SU-DHL-6 (cell line): ENCODE measurements around the gene GPR4.

Source experiments
- CTCF ChIP-seq: fragments of 200-600 bp; sonication (generic); IDR thresholded peaks from one replicate; pipeline ENCODE4 v1.5.1; 2017; ENCODE audit warnings: antibody characterized with exemption, mild to moderate bottlenecking, low read length, moderate library complexity; ENCODE audit not compliant: insufficient read depth, poor library complexity, severe bottlenecking
- EZH2phosphoT487 ChIP-seq: fragments of 200-600 bp; sonication (generic), shearing (Covaris generic); conservative IDR thresholded peaks from 2 replicates; pipeline ENCODE4 v1.6.1; 2018; ENCODE audit warnings: mild to moderate bottlenecking, antibody characterized with exemption, low read length, moderate library complexity, mixed read lengths

GRCh38 chr19:45587873-45588272 lies 14.1 kb downstream of the GPR4 start:
- TF ChIP-seq CTCF = no peak
- no peak for TF ChIP-seq EZH2phosphoT487
